ENCODE results near the gene MYPOP. TPM values are rescaled to one million over a fixed set of nuclear protein-coding genes. Genes with fewer than 3 reads are reported as not detected.

MYPOP gene
- total RNA-seq, 1 donor from 2014 or later = 0.82 TPM

Other genes with a start within 250 kb of the MYPOP start
- gene GIPR, start 234.4 kb downstream of the MYPOP start, total RNA-seq = 0.41 TPM
- 157 TPM for gene SNRPD2, start 210.7 kb downstream of the MYPOP start, total RNA-seq
- 8.2 TPM for gene QPCTL, start 209.9 kb downstream of the MYPOP start, total RNA-seq
- 13.9 TPM for gene FBXO46, start 171.7 kb downstream of the MYPOP start, total RNA-seq
- gene MEIOSIN, start 169.2 kb downstream of the MYPOP start, total RNA-seq = not detected
- gene SIX5, start 133.4 kb downstream of the MYPOP start, total RNA-seq = 0.82 TPM
- gene DMPK, start 120.1 kb downstream of the MYPOP start, total RNA-seq = 13.9 TPM
- 47.7 TPM for gene DMWD, start 109.8 kb downstream of the MYPOP start, total RNA-seq
- gene RSPH6A, start 87.3 kb downstream of the MYPOP start, total RNA-seq = not detected
- gene SYMPK, start 39.5 kb downstream of the MYPOP start, total RNA-seq = 18.3 TPM
- not detected for gene FOXA3, start 38.3 kb downstream of the MYPOP start, total RNA-seq
- gene IRF2BP1, start 16.5 kb downstream of the MYPOP start, total RNA-seq = 36.7 TPM
- not detected for gene NANOS2, start 12.2 kb upstream of the MYPOP start, total RNA-seq
- gene NOVA2, start 71.3 kb upstream of the MYPOP start, total RNA-seq = 8.6 TPM
- gene CCDC61, start 92.9 kb upstream of the MYPOP start, total RNA-seq = 2.9 TPM
- gene PGLYRP1, start 120.4 kb upstream of the MYPOP start, total RNA-seq = not detected
- 0.82 TPM for gene IGFL4, start 138.4 kb upstream of the MYPOP start, total RNA-seq
- not detected for gene IGFL3, start 222.1 kb upstream of the MYPOP start, total RNA-seq
- 0.82 TPM for gene IGFL2, start 245.6 kb upstream of the MYPOP start, total RNA-seq